GM12874 (cell line): ENCODE results near the gene SNX5.

Experiments used
- TF ChIP-seq, protein P1 (sequence below): IDR thresholded peaks from 2 replicates; pipeline ENCODE4 v1.5.1; 2011; ENCODE audit warnings: low read depth, mild to moderate bottlenecking, control low read depth, low read length, moderate library complexity; ENCODE audit not compliant: insufficient read depth

SNX5 gene

DNA sequence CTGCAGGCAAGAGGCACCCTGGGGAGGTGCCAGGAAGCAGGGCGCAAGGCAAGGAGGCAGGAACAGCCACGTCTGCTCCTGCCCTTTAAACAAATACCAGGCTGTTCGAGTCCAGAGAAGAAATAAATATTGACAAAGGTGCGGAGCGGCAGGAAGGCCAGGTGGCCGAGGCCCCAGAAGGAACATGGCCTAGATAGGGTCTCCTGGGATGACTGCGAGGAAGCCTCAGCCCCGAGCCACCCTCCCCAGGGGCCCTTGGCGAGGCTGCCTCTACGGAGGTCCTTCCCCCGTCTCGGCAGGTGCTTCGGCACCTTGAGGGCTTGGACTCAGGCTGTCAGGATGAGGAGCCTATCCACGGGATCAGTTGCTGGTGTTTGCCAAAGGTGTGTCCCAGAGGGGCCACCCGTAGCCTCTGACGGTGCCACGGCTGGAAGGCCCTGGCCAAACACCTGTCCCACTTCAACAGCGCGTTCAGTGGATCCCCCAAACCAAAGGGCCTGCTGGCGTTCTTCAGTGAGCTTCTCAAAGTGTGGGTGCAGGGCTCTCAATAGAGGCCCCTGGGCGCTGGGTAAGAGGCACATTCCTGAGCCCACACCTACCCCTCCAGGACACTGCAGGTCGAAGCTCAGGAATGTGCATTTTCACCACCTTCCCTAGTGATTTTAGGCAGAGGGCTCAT lies 39.8 kb downstream of the SNX5 start:
- TF ChIP-seq, protein P1, sequence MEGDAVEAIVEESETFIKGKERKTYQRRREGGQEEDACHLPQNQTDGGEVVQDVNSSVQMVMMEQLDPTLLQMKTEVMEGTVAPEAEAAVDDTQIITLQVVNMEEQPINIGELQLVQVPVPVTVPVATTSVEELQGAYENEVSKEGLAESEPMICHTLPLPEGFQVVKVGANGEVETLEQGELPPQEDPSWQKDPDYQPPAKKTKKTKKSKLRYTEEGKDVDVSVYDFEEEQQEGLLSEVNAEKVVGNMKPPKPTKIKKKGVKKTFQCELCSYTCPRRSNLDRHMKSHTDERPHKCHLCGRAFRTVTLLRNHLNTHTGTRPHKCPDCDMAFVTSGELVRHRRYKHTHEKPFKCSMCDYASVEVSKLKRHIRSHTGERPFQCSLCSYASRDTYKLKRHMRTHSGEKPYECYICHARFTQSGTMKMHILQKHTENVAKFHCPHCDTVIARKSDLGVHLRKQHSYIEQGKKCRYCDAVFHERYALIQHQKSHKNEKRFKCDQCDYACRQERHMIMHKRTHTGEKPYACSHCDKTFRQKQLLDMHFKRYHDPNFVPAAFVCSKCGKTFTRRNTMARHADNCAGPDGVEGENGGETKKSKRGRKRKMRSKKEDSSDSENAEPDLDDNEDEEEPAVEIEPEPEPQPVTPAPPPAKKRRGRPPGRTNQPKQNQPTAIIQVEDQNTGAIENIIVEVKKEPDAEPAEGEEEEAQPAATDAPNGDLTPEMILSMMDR, result no peak

- TF ChIP-seq, protein P1, result no peak
Observed at GRCh38 chr20:17928211-17928611, 40.4 kb downstream of the SNX5 start.

DNA sequence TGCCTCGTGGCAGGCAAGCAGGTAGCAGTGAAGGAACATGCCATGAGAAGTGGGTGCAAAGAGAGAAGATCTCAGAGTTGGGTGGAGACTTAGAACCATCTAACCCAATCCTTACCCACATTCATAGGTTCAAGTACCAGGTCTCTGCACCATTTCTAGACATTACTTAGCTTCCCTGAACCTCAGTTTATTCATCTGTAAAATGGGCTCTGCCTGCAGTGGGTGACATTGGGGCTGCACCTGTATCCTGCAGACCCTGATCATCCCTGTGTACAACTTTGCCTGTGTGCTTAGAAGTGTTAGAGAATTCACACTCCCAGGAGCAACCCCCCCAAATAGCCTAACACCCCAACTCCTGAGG lies 42.7 kb downstream of the SNX5 start:
- TF ChIP-seq, protein P1, result no peak

- TF ChIP-seq, protein P1, result no peak
Observed at GRCh38 chr20:17925141-17925939, 43.3 kb downstream of the SNX5 start.

GRCh38 chr20:17921774-17922173 lies 46.8 kb downstream of the SNX5 start:
- TF ChIP-seq, protein P1, result no peak

GRCh38 chr20:17919149-17919548 lies 49.4 kb downstream of the SNX5 start:
- TF ChIP-seq, protein P1, result no peak

GRCh38 chr20:17917832-17918618 lies 50.6 kb downstream of the SNX5 start:
- TF ChIP-seq, protein P1, result no peak
